GM19468 (cell line): ENCODE data around the gene REEP3.
"Not testable (repeated sequence)": the region's sequence is repeated elsewhere in the genome, so short reads cannot be mapped to it uniquely, and the experiment has no call there.

ENCODE experiments used
- ATAC-seq: cut with Tn5 transposase; IDR thresholded peaks from one replicate; pipeline ENCODE4 v1.9.1; 2021; ENCODE audit warnings: mild to moderate bottlenecking, moderate library complexity, moderate number of reproducible peaks; ENCODE audit not compliant: unreplicated experiment; ENCODE audit errors: extremely low read depth

The REEP3 gene

GRCh38 chr10:63651864-63652263 lies 130.7 kb downstream of the REEP3 start:
- ATAC-seq = no peak

DNA sequence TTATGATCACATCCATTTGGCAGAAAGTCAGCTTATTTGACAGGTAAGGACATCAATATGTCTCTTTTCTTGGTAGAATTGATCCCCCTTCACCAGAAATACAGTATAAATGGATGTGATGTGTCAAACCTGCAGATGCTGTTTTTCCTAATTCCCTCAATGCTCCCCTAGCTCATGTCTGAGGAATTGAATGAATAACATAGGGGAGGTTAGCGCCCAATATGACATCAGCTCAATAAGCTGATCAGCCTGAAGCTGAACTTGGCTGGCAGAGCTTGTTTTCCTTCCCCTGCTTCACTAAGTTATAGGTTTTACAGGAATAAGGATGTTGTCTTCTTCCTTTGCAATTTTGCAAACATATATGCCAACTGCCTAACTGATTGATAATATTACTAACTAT lies 132.5 kb downstream of the REEP3 start:
- ATAC-seq = no peak

DNA sequence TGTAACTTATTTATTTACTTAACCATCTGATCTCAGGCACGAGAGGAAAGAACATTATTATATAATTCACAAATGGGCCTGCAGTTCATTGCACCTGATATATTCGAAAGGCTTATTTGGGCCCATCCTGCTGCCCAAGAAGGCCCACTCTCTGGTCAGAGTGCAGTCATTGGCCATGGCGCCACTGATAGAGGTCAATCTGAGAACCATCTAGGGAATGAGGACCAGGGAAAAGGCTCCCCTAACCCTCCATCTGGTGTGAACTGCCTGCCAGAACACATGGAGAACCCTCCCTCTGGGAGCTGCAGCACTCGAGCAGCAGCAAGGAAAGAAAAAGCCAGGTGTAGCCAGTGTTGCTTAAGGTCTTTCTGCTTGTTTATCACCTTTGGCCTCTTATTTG lies 136.6 kb downstream of the REEP3 start:
- no peak for ATAC-seq

- not testable (repeated sequence) for ATAC-seq
Observed at GRCh38 chr10:63660941-63661340, 139.7 kb downstream of the REEP3 start.

DNA sequence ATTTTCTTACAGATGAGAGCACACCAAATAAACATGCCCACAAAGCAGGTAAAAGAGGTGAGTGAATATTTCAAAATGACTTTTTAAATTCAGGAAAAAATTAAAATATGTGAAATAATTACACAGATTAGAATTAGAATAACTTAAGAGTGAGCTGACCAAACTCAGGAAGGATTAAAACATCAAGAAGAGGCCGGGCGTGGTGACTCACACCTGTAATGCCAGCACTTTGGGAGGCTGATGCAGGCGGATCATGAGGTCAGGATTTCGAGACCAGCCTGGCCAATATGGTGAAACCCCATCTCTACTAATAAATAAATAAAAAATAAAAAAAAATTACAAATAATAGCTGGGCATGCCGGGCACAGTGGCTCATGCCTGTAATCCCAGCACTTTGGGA lies 140.1 kb downstream of the REEP3 start:
- no peak for ATAC-seq

- ATAC-seq = no peak
Observed at GRCh38 chr10:63664341-63664885, 143.2 kb downstream of the REEP3 start.

DNA sequence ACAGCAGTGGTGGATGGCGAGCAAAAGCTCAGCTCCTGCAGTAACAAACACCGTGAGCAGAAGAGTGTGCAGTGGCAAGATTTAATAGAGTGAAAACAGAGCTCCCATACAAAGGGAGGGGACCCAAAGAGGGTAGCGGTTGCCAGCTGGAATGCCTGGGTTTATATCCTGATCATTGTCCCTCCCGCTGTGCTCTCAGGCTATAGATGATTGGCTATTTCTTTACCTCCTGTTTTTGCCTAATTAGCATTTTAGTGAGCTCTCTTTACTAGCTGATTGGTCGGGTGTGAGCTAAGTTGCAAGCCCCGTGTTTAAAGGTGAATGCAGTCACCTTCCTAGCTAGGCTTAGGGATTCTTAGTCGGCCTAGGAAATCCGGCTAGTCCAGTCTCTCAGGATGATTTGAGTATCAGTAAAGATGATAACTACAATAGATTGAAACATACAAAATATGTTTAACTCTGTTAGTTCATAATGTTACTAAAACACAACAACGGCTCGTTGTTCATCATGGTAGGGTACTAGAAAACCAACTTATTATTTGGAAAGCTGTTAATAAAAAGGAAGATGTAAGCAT lies 143.9 kb downstream of the REEP3 start:
- ATAC-seq = not testable (repeated sequence)

DNA sequence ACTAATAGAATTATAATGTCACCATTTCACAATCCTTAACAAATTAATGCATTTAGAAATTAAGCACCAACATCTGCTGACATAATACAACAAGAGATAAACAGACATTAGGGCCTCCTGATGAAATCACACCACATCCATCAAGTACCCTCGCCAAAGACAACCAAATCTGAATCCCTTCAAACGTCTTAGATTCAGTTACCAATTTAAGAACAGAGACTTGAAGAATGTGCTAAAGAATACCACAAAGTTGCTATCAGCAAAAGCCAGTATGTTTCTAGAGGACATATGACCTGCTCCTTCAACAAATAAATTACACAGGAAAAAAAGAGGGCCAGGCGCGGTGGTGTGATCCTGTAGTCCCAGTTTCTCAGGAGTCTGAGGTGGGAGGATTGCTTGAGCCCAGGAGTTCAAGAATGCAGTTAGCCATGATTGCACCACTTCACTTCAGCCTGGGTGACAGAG lies 144.5 kb downstream of the REEP3 start:
- no peak for ATAC-seq

- no peak for ATAC-seq
Observed at GRCh38 chr10:63666836-63667383, 145.7 kb downstream of the REEP3 start.

GRCh38 chr10:63667596-63668480 lies 146.6 kb downstream of the REEP3 start:
- ATAC-seq = no peak

DNA sequence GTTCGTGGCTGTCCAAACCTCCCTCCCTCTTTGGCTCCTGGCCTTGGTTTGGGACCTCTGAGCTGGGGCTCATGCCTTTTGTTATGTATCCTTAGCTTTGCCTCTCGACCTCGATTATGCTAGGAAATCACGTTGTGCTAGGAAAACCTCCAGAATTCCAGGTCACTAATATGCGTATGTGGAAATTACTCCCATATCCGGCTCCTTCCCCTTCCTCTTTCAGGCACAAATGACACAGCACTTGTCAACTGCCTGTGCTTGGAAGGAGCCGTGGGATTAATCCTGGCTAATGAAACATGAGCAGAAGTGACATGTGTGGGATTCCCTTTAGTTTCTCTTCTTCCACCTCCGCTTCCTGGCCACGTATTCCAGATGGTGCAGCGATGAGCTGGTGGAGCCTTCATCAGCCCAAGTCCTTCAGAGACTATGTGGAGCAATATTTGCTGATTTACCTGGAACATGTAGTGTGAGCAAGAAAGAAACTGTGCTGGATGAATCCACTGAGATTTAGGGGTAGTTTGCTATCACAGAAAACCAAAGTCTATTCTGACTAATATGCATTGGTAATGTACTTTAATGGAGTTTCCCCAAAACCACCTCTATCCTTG lies 149.2 kb downstream of the REEP3 start:
- no peak for ATAC-seq

DNA sequence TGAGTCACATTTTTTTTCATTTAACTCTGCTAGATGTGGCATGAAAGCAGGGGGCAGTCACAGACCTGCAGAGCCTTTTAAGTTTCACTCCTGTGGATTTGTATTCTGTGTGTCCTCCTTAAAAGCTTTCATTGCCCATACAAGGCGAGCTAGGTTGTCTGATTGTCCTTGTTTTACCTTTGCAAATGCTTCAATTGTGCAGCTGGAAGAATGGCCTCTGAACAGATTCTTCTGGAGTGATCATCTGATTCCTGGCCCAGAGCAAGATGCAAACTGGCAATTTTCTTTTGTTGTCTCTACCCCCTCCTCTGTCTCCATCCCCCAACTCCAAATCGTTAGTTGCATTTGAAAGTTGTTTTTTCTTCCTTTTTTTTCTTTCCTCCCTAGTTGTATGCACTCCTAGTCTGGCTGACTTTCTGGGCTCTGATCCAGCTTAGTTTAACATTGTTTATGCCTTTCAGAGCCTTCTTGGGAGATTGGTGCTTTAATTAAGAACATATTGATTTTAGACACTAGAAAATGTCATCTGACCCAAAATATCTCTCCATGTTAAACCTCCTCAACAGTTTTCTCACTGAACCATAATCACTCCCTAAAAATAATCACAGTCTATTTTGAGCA lies 150.2 kb downstream of the REEP3 start:
- no peak for ATAC-seq

GRCh38 chr10:63672491-63672890 lies 151.3 kb downstream of the REEP3 start:
- no peak for ATAC-seq

GRCh38 chr10:63673246-63673645 lies 152.0 kb downstream of the REEP3 start:
- ATAC-seq = no peak

DNA sequence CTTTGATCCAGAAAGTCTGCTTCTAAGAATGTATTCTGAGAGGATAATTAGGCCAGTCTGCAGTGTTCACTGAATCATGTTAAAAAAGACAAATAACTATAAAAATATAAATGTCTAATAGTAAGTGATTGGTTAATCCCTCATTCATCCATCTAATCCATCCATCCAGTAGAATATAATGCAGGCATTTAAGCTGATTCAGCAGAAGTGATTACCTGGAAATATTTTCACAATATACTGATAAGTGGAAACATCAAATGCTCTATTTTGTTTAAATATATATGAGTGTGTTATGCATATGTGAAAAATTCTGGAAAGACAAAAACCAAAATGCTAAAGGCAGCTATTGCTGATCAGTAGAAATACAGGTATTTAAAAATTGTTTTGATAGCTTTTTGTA lies 152.6 kb downstream of the REEP3 start:
- ATAC-seq = no peak
